GM19463 (cell line): ENCODE measurements around the gene GPC6.

Experiments used
- ATAC-seq: cut with Tn5 transposase; IDR thresholded peaks from one replicate; pipeline ENCODE4 v1.9.1; 2021; ENCODE audit warnings: mild to moderate bottlenecking, moderate library complexity; ENCODE audit not compliant: unreplicated experiment

The GPC6 gene

DNA sequence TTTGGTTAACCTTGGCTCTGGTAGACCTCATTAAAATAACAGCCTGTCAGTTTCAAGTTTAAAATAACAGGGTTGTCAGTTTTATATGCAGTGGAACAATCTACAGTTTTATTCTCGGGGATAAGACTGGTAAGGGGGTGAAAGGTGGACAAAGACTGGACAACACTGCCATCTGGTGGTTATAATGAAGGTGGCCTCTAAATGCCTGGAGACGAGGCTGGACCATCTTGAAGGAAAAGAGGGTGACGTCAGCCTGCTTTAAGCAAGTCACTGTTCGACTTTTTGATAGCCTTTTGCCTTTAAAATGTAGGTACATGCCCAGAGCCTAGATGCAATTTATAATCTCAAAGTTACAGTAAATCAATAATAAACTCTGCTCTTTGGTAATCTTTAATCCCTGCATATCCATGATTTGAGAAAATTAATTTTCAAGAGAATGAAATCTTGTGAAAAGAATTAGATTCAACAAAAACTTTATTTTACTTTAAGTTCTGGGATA lies 1135.9 kb downstream of the GPC6 start:
- ATAC-seq = peak; percentile 100

DNA sequence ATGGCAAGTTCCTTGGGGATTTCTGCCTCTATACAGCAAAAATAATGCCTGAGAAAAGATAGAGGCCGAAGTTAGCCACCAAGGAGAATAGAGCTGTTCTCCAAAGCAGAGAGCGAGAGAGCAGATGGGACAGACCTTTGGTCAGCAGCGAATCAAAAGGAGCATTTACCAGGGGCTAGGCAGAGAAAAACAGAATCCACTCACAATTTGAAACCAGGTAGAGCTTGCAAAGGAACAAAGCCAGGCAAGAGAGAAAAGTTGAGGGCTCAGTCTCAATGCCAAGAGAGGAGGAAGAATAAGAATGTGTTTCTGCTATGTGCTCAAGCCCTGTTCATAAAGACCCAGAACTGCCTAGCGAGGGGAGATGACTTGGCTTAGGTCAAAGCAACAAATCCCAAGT lies 1140.1 kb downstream of the GPC6 start:
- no peak for ATAC-seq

DNA sequence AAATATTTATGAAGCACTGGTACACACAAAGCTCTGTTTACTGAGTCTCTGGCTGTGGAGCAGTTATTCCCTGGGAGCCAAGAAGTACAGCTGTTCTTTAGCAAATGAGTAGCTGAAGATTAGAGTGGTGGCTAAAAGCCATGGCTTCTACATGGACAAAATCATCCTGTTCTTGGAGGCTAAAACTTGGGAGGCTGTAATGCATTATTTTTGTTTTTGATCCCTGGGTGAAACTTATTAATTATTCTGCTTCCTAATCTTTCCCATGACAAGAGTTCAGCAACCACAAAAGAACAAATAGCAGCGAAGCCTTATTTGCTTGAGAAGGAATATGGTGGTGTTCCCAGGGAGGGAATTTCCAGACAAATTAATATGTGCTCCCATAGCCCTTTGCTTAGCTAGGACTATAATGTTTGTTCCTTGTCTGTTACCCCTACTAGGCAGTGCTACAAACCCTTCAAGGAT lies 1143.4 kb downstream of the GPC6 start:
- ATAC-seq = no peak

- no peak for ATAC-seq
These were observed 1145.2 kb downstream of the GPC6 start for GRCh38 chr13:94371855-94372254.

- ATAC-seq = no peak
These were observed 1155.9 kb downstream of the GPC6 start for GRCh38 chr13:94382517-94382916.

DNA sequence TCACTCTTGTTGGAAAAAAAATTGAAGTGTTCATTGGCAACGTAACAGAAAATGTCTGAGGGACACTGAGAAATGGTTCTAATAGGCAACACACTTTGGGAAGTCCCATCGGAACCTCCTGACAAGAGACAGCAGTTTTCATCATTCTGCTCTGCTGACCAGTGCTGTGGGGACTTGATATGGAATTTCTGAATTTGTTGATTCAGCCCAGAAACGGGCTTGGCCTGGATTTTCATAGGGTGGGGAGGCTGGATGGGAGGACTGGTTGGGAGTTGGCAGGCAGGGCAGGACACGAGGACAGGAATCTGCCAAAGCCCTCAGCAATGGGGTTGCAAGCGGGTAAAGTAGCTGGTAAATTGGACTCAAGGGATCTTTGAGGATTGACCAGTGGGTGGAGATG lies 1156.4 kb downstream of the GPC6 start:
- ATAC-seq = no peak

DNA sequence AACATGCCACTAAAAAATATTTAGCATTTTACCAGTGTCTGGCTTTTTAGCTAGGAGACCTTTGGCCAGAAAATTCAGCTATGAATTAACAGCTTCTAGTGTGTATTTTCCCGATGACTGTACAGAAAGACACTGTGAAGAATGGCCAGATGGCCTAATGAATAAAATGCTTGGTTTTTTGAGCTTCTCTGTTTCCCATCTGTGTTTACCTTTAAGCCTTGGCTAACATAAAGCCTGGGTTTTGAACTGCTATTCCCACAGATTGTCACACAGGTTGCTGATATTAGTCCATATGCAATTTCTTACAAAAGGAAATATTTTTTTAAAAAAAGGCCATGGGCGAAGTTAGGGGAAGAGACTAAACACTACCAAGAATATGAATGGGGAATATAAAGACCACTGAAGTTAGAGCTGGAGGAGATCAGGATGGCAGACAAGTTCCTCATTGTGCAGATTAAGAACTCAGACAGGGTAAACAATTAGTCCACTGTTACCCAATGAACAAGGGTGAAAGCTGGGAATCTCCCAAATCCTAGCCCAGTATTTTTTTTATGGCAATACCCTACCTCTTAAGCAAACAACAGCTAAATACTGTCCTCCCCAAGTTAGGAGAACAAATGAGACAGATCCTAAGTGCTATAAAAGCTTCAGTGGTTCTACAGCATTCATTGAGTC lies 1157.8 kb downstream of the GPC6 start:
- no peak for ATAC-seq

- ATAC-seq = no peak
These were observed 1160.4 kb downstream of the GPC6 start for GRCh38 chr13:94387047-94387446.

GRCh38 chr13:94389604-94390351 lies 1163.2 kb downstream of the GPC6 start:
- ATAC-seq = no peak

DNA sequence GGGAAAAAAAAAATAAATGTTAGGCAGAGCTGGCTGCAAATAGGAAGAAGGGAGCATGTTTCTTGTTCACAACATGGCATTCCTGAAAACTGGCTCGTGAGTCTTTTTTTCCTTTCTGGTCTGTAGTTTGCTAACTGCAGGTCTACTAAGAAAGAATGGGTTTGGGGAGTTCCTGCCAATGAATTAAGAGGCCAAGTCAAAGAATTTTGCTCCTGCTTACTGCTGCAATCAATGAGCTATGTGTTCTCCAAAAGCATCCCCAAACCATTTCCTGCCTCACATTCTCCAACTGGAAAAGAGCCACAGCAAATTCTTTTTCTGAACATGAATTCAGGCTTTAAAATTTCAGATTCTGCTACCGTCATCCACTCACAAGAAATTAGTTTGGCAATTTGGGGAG lies 1164.3 kb downstream of the GPC6 start:
- ATAC-seq = no peak

GRCh38 chr13:94394723-94395122 lies 1168.1 kb downstream of the GPC6 start:
- ATAC-seq = no peak

GRCh38 chr13:94395860-94396259 lies 1169.3 kb downstream of the GPC6 start:
- ATAC-seq = no peak

DNA sequence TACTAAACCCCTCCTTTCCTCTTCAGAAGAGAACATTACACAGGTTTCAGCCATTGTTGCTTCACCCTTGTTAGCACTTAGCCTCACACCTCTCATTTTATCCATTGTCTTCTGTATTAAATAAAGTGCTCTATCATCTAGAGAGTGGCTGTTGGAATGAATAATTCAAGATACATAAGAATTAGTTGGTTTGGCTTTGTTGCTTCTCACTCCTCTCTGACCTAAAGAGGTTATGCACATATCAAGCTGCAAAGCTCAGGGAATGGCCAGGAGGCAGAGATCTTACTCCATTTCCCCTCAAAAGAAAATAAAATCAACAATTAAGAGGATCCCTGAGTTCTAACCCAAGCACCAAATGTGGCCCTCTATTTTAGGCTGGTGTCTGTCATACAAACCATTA lies 1173.2 kb downstream of the GPC6 start:
- ATAC-seq = no peak

- ATAC-seq = no peak
These were observed 1174.3 kb downstream of the GPC6 start for GRCh38 chr13:94400874-94401273.

- ATAC-seq = no peak
These were observed 1181.9 kb downstream of the GPC6 start for GRCh38 chr13:94408314-94409036.

DNA sequence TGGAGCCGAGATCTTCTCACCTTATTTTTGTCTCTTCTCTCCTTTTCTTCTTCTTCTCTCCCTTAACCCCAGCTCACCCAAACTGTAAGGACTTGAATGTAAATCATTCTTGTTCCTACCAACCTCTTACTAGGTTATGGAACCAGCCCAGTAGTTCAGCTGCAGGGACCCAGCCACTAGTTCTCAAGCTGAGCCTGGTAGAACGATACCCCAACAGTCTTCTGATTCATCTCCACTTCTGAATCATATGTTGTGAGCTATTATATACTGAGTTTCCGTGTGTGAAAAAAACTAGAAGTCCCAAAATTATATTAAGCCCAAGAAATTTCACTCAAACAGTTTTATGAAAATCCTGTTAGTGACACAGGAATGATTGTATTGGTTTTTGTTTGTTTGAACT lies 1185.1 kb downstream of the GPC6 start:
- no peak for ATAC-seq

DNA sequence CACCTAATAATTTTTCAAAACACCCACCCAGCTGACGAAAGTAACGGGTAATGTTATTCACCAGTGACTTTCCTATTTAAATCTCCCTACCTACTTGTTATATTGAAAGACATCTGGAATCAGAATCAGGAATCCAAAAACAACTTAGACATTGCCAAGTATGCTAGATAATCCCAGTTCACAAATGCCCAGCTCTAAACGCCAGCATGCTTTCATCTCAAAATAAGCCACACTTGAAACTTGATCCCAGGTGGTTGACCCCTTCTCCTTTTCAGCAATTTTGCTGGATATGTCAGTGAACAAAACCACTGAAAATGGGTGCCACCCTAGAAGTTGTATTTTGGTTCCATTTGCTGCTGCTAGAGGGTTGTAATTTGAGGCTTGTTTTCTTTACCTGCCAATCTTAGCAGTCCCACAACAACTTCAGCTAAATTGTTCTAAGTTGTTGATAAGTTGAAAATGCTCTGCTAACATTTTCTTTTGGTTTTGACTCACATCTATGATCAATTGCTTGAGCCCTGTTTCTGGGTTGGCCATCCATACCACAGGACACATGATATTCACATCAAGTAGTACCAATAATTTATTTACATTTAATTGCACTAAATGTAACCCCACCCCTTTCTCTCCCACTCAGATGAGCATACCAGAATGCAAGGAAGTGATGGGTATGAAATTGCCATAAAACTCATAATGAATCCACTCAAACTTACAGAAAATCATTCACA lies 1186.4 kb downstream of the GPC6 start:
- no peak for ATAC-seq

GRCh38 chr13:94413598-94413944 lies 1187.0 kb downstream of the GPC6 start:
- ATAC-seq = no peak

DNA sequence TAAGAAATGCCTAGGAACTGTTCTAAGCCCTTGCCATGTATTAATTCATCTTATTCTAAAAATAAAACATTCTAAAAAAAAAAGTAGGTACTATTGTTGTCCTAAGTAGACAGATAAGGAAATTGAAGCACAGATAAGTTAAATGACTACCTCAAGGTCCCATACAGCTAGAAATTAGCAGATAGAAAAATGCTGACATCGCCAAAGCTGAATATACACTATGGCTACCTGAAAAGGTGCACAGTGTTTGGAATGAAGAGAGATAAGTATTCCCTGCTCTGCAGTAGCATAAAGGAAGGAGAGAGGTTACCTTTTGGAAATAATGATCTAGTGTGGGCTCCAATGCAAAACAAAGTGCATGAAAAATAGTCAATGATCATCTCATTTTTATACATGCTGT lies 1187.5 kb downstream of the GPC6 start:
- ATAC-seq = no peak

DNA sequence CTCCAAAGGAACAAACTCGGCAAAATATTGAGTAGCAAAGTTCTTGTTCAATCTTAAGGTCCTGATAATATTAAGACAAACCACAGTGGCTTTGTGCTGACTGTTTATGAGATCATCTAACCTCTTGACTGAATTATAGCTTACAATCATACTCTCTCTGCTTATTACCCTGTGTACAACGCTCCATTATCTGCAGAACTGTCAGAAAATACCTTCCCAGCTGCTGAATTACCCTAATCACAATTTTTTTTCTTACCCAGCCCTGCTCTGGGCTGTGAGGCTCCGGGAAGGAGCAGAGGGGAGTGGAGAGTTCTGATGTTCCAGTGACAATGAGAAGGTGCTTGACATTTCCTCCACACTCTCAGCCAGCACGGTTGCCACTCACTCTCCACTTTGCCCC lies 1188.1 kb downstream of the GPC6 start:
- ATAC-seq = no peak
